Keratinocyte (primary cell): ENCODE data around the gene TRIM69. TPM values are rescaled to one million over a fixed set of nuclear protein-coding genes. Genes with fewer than 3 reads are reported as not detected.
A peak's percentile ranks its signal among the peaks of the same experiment; 100 is the strongest.
"Not testable (repeated sequence)": the region's sequence is repeated elsewhere in the genome, so short reads cannot be mapped to it uniquely, and the experiment has no call there.

Experiments used
- DNase-seq: peaks from one replicate; pipeline ENCODE4 v3.0.0-alpha.2; 2011; ENCODE audit warnings: low read depth, missing footprints, low spot score
- FAIRE-seq: peaks from 2 replicates; lab custom pipeline; 2011; peaks lifted over from hg19 to GRCh38; lab: Jason Lieb, UNC
- H2AFZ ChIP-seq: 2 replicates; pipeline ENCODE4 v1.6.0; 2012; ENCODE audit warnings: low read length, control low read depth, inconsistent platforms; ENCODE audit not compliant: control insufficient read depth
- H3K27ac ChIP-seq: 2 replicates; pipeline ENCODE4 v1.5.1; 2011; ENCODE audit warnings: low read length; ENCODE audit not compliant: control insufficient read depth, insufficient read depth
- H3K27me3 ChIP-seq: 3 replicates; pipeline ENCODE4 v1.6.0; 2011; ENCODE audit warnings: low read length; ENCODE audit not compliant: control insufficient read depth, insufficient read depth; ENCODE audit errors: extremely low read depth
- H3K36me3 ChIP-seq, 2 experiments: 2 replicates in 1 of 2; 3 replicates in 1 of 2; pipeline ENCODE4 v1.5.1; 2011; ENCODE audit warnings: low read length in 2 of 2, mild to moderate bottlenecking in 1 of 2; ENCODE audit not compliant: control insufficient read depth in 2 of 2, insufficient read depth in 2 of 2; ENCODE audit errors: extremely low read depth in 1 of 2
- H3K4me1 ChIP-seq: 3 replicates; pipeline ENCODE4 v1.5.1; 2011; ENCODE audit warnings: low read length; ENCODE audit not compliant: control insufficient read depth, insufficient read depth; ENCODE audit errors: extremely low read depth
- H3K4me2 ChIP-seq: 3 replicates; pipeline ENCODE4 v1.6.0; 2011; ENCODE audit warnings: low read depth, low read length; ENCODE audit not compliant: control insufficient read depth, insufficient read depth; ENCODE audit errors: extremely low read depth
- H3K4me3 ChIP-seq, 3 experiments: fragments of 200-600 bp in 1 of 3; sonication (generic) in 1 of 3; 2 replicates in 2 of 3; 3 replicates in 1 of 3; pipeline ENCODE4 v1.5.1; 2011 to 2016; ENCODE audit warnings: low read length in 3 of 3, mild to moderate bottlenecking in 3 of 3, control low read depth in 2 of 3, inconsistent platforms in 1 of 3, low read depth in 1 of 3, mixed read lengths in 1 of 3, mixed run types in 1 of 3, moderate library complexity in 1 of 3; ENCODE audit not compliant: control insufficient read depth in 2 of 3, insufficient read depth in 2 of 3; ENCODE audit errors: extremely low read depth in 1 of 3
- H3K79me2 ChIP-seq: 2 replicates; pipeline ENCODE4 v1.6.0; 2012; ENCODE audit warnings: low read length; ENCODE audit not compliant: control insufficient read depth, insufficient read depth
- H3K9ac ChIP-seq: 3 replicates; pipeline ENCODE4 v1.6.0; 2011; ENCODE audit warnings: low read length; ENCODE audit not compliant: control insufficient read depth, insufficient read depth; ENCODE audit errors: extremely low read depth
- H3K9me1 ChIP-seq: 3 replicates; pipeline ENCODE4 v1.6.0; 2011; ENCODE audit warnings: low read length; ENCODE audit not compliant: control insufficient read depth, insufficient read depth; ENCODE audit errors: extremely low read depth
- H3K9me3 ChIP-seq: 2 replicates; pipeline ENCODE4 v1.5.1; 2012; ENCODE audit warnings: low read depth, low read length; ENCODE audit not compliant: control insufficient read depth
- H4K20me1 ChIP-seq: 3 replicates; pipeline ENCODE4 v1.6.0; 2011; ENCODE audit warnings: low read length; ENCODE audit not compliant: control insufficient read depth, insufficient read depth; ENCODE audit errors: extremely low read depth
- EZH2 ChIP-seq: IDR thresholded peaks from one replicate; pipeline ENCODE4 v1.6.1; 2012; ENCODE audit warnings: inconsistent platforms, mild to moderate bottlenecking, low read length, moderate library complexity
- dilution Hi-C: fragments of 300-500 bp; cut with MboI; formaldehyde crosslinking; loops from one replicate; pipeline ENCODE4 v1.7.0; 2020; ENCODE audit warnings: low sequenced_read_pairs; ENCODE audit not compliant: extremely low pct_ligation_motif_present
- polyA plus RNA-seq, 5 experiments: library from polyadenylated mRNA; depleted of rRNA in 3 of 5; stranded (reverse) in 3 of 5; stranded (forward) in 1 of 5; unstranded in 1 of 5; fragments of >200 nt; gene quantifications; 1 replicate in 1 of 5; 2 replicates in 3 of 5; 3 replicates in 1 of 5; pipeline versions ENCODE4 v1.2.1 to v1.2.3, GENCODE V29; 2011 to 2012; ENCODE audit warnings: missing spikeins in 2 of 5, low read depth in 1 of 5, low replicate concordance in 1 of 5
- TF ChIP-seq, protein P1 (sequence below), 3 experiments: IDR thresholded peaks in 1 of 3; conservative IDR thresholded peaks in 1 of 3; optimal IDR thresholded peaks in 1 of 3; 2 replicates in 2 of 3; 3 replicates in 1 of 3; pipeline versions ENCODE3 to v1.5.1; 2011; ENCODE audit warnings: low read length in 3 of 3, mild to moderate bottlenecking in 3 of 3, moderate library complexity in 2 of 3, control low read depth in 1 of 3, inconsistent platforms in 1 of 3; ENCODE audit not compliant: insufficient read depth in 2 of 3; ENCODE audit errors: extremely low read depth in 1 of 3

TRIM69 gene
- polyA plus RNA-seq, 1 donor (not counting 4 experiments of a cell fraction or from before 2014, with no cell fraction given), result 11.0 TPM

DNA sequence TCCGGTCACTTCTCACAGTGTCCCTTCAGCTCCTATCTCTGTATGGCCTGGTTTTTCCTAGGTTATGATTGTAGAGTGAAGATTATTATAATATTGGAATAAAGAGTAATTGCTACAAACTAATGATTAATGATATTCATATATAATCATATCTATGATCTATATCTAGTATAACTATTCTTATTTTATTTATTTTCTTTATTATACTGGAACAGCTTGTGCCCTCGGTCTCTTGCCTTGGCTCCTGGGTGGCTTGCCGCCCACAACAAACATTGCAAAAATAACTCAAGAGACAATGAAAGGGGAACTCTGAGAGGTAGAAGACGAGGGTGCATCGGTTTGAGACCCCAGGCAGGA is 48.6 kb downstream of the TRIM69 start:
- dilution Hi-C loops, result loop anchor here (5.0 kb wide), 1 partner anchor 48 kb away; the partner anchor contains the start of gene TRIM69
- H3K4me3 ChIP-seq, H4K20me1 ChIP-seq, H3K4me2 ChIP-seq, H3K9me3 ChIP-seq, H3K4me1 ChIP-seq, H3K27me3 ChIP-seq, DNase-seq, H3K79me2 ChIP-seq, H3K9me1 ChIP-seq, H2AFZ ChIP-seq, H3K36me3 ChIP-seq, FAIRE-seq, H3K9ac ChIP-seq, H3K27ac ChIP-seq: not testable (repeated sequence)
- TF ChIP-seq, protein P1, sequence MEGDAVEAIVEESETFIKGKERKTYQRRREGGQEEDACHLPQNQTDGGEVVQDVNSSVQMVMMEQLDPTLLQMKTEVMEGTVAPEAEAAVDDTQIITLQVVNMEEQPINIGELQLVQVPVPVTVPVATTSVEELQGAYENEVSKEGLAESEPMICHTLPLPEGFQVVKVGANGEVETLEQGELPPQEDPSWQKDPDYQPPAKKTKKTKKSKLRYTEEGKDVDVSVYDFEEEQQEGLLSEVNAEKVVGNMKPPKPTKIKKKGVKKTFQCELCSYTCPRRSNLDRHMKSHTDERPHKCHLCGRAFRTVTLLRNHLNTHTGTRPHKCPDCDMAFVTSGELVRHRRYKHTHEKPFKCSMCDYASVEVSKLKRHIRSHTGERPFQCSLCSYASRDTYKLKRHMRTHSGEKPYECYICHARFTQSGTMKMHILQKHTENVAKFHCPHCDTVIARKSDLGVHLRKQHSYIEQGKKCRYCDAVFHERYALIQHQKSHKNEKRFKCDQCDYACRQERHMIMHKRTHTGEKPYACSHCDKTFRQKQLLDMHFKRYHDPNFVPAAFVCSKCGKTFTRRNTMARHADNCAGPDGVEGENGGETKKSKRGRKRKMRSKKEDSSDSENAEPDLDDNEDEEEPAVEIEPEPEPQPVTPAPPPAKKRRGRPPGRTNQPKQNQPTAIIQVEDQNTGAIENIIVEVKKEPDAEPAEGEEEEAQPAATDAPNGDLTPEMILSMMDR (optimal IDR thresholded peaks at IDR 0.05 in 1 of 3, IDR thresholded peaks at IDR 0.05 in 1 of 3, conservative IDR thresholded peaks at IDR 0.05 in 1 of 3; ENCODE audit: extremely low read depth in 1 of 3, insufficient read depth in 2 of 3, low read length in 3 of 3), result peak in 1 of 3 experiments; percentile 0

DNA sequence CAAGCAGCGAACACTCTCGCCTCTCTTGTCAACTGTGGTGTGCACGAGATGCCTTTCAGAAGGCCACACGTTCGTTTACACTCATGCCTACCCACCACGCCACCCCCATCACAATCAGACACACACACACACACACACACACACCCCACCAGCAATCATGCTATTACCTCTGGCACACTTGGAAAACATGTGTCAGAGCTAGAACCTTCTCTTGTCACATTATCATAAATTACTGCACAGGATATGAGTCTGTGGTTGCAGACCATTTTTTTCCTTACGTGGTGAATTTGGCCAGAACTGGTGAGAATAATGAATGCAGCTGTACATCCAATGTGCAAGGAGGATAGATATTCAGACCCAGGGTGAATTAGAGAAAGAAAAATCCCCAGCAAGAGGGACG is 52.4 kb downstream of the TRIM69 start:
- Histone ChIP-seq H3K79me2 (no peaks in the 10 kb centered on the region), H4K20me1 (no peaks in the 10 kb centered on the region), H3K36me3 (no peaks in the 10 kb centered on the region), H3K4me3 (no peak overlapping the region), H3K9me3 (no peaks in the 10 kb centered on the region), H2AFZ (no peak overlapping the region), H3K9ac (no peak overlapping the region), H3K4me2 (no peak overlapping the region), H3K27ac (no peak overlapping the region), H3K9me1 (no peaks in the 10 kb centered on the region), H3K27me3 (peaks cover 9% of the 10 kb centered on the region), H3K4me1 (peaks cover 3% of the 10 kb centered on the region)
- TF ChIP-seq, protein P1 (optimal IDR thresholded peaks at IDR 0.05 in 1 of 3, IDR thresholded peaks at IDR 0.05 in 1 of 3, conservative IDR thresholded peaks at IDR 0.05 in 1 of 3; ENCODE audit: extremely low read depth in 1 of 3, insufficient read depth in 2 of 3, low read length in 3 of 3), result no peak
- no peak for TF ChIP-seq EZH2
- FAIRE-seq (no peak), DNase-seq (no peak)
- dilution Hi-C loops, result loop anchor here (5.0 kb wide), 1 partner anchor 51 kb away; the partner anchor contains the start of gene TRIM69
